HT1080 (cell line): Measurements from ENCODE around the gene WFIKKN1. TPM values are rescaled to one million over a fixed set of nuclear protein-coding genes. Genes with fewer than 3 reads are reported as not detected.

Experiments used
- DNase-seq: peaks from one replicate; pipeline ENCODE4 v3.0.0-alpha.2; 2015; ENCODE audit warnings: low read depth
- polyA plus RNA-seq, 2 experiments: library from polyadenylated mRNA; depleted of rRNA; stranded (reverse); fragments of >200 nt; gene quantifications; 2 replicates each; pipeline ENCODE4 v1.2.3, GENCODE V29; 2015
- total RNA-seq: library from RNA; depleted of rRNA; stranded (reverse); fragments of >200 nt; shearing (Covaris generic); gene quantifications from 2 replicates; pipeline ENCODE4 v1.2.3, GENCODE V29; 2014; rRNA removed

Gene WFIKKN1
- 0.03 and 0.14 TPM in 2 replicates for total RNA-seq
- 0.01 and 0.20 TPM in 2 replicates for polyA plus RNA-seq (2015; cell fraction: cytosol; rRNA removed)
- polyA plus RNA-seq (2015; cell fraction: nucleus; rRNA removed), result 0.12 TPM in 1 of 2 replicates, not detected in the other

GRCh38 chr16:630815-631405 lies at the start of gene WFIKKN1:
WFIKKN1 (plus strand) TSS chr16:630985; CDS start chr16:631254, 269 bp downstream.
- no peak for DNase-seq

GRCh38 chr16:582218-582613 lies 48.6 kb upstream of the WFIKKN1 start:
- DNase-seq, result no peak

GRCh38 chr16:582614-583331 lies 48.0 kb upstream of the WFIKKN1 start:
- DNase-seq, result no peak

- DNase-seq, result no peak
These were observed 47.3 kb upstream of the WFIKKN1 start for GRCh38 chr16:583470-583814.

- DNase-seq, result no peak
These were observed 46.8 kb upstream of the WFIKKN1 start for GRCh38 chr16:583815-584591.

GRCh38 chr16:585351-585750 lies 45.4 kb upstream of the WFIKKN1 start:
- DNase-seq, result no peak

- no peak for DNase-seq
These were observed 44.6 kb upstream of the WFIKKN1 start for GRCh38 chr16:586047-586644.

GRCh38 chr16:586645-587590 lies 43.9 kb upstream of the WFIKKN1 start:
- DNase-seq, result no peak

GRCh38 chr16:588639-588888 lies 42.2 kb upstream of the WFIKKN1 start:
- DNase-seq, result peak; percentile 38

- peak; percentile 90 for DNase-seq
These were observed 41.7 kb upstream of the WFIKKN1 start for GRCh38 chr16:588889-589657.

- DNase-seq, result peak; percentile 90
These were observed 41.1 kb upstream of the WFIKKN1 start, which contains the start of gene RAB40C for GRCh38 chr16:589658-590187. RAB40C (plus strand) TSS chr16:590066; CDS start chr16:590292, 226 bp downstream.

GRCh38 chr16:590188-590814 lies 40.5 kb upstream of the WFIKKN1 start:
- DNase-seq, result no peak

- no peak for DNase-seq
These were observed 40.0 kb upstream of the WFIKKN1 start for GRCh38 chr16:590815-591200.

GRCh38 chr16:591231-591630 lies 39.6 kb upstream of the WFIKKN1 start:
- no peak for DNase-seq

GRCh38 chr16:591892-592517 lies 38.8 kb upstream of the WFIKKN1 start:
- DNase-seq, result no peak

GRCh38 chr16:592518-593306 lies 38.1 kb upstream of the WFIKKN1 start:
- DNase-seq, result no peak

- no peak for DNase-seq
These were observed 37.4 kb upstream of the WFIKKN1 start for GRCh38 chr16:593406-593805.

GRCh38 chr16:593807-594206 lies 37.0 kb upstream of the WFIKKN1 start:
- no peak for DNase-seq
